Right lobe of liver (tissue), 4 donors: ENCODE results near the gene SUB1.

Experiments
- POLR2A ChIP-seq: fragments of 450-650 bp; IDR thresholded peaks from one replicate; pipeline ENCODE4 v1.6.1; 2017; ENCODE audit warnings: antibody characterized with exemption, mild to moderate bottlenecking
- TF ChIP-seq, protein P1 (sequence below), 4 donors: fragments of 200-600 bp in 3 of 4; fragments of 450-650 bp in 1 of 4; IDR thresholded peaks; one replicate each; pipeline versions ENCODE4 v1.5.1 to v1.8.0; 2016 to 2022; ENCODE audit warnings: antibody characterized with exemption in 4 of 4, mild to moderate bottlenecking in 2 of 4
- donor health status: DM: no; HTN: no; CAD: no.
- donor health status: DM: no; HTN: no; CAD: no.
- donor health status: DM: no; HTN: yes; CAD: no.

DNA sequence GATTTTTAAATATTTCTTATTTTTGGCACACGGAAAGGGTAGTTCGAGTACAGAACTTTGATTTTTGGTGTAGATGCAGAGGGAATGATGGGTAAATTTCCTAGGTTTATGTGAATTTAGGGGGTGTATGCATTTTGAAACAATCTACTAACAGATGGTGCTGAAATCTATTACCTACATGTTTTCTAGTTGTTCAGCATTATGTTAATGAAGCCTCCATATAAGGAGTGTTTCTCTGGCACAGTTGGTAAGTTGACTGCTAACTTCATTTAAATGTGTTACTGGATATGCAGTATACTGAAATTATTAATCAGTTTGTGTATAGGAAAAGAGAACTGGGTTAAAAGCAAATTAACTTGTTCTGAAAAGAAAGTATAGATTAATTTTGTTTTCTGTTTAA, 17.5 kb downstream of the SUB1 start:
- TF ChIP-seq, protein P1, sequence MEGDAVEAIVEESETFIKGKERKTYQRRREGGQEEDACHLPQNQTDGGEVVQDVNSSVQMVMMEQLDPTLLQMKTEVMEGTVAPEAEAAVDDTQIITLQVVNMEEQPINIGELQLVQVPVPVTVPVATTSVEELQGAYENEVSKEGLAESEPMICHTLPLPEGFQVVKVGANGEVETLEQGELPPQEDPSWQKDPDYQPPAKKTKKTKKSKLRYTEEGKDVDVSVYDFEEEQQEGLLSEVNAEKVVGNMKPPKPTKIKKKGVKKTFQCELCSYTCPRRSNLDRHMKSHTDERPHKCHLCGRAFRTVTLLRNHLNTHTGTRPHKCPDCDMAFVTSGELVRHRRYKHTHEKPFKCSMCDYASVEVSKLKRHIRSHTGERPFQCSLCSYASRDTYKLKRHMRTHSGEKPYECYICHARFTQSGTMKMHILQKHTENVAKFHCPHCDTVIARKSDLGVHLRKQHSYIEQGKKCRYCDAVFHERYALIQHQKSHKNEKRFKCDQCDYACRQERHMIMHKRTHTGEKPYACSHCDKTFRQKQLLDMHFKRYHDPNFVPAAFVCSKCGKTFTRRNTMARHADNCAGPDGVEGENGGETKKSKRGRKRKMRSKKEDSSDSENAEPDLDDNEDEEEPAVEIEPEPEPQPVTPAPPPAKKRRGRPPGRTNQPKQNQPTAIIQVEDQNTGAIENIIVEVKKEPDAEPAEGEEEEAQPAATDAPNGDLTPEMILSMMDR (IDR thresholded peaks at IDR 0.05) = no peak
- no peak for TF ChIP-seq POLR2A
